ENCODE data around the gene ADCY2.

The ADCY2 gene

DNA sequence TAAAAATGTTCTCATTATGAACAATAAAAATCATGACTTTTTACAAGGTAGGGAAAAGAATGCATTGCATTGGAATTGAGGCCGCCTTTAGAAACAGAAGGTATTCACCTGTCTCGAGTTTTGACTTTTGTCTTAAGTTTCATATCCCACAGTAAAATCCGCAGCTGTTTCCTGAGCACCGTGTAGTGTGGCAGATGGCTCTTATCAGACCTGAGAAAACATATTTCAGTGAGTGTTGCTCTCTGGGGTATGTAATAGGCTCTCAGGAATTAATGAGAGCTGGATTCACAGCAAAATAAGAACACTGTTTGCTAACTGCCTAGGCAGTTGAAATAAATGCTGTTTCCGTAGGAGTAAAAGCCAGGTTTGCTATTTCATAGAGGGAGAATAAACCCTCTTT lies 233.6 kb downstream of the ADCY2 start:
- no peaks in the 10 kb centered on the region for H3K9me3 ChIP-seq (ENCODE audit: control insufficient read depth, low read length)
- H3K4me3 ChIP-seq (ENCODE audit: insufficient read depth, low read depth, low read length, poor library complexity, severe bottlenecking) = no peak overlapping the region
- no peak for DNase-seq
- no peaks in the 10 kb centered on the region for H3K4me1 ChIP-seq (ENCODE audit: control insufficient read depth, insufficient read depth, low read length, poor library complexity, severe bottlenecking)
- H3K27ac ChIP-seq (ENCODE audit: insufficient read depth, low read length, poor library complexity, severe bottlenecking) = no peak overlapping the region
- H3K36me3 ChIP-seq (ENCODE audit: control insufficient read depth, insufficient read depth, low read length) = no peaks in the 10 kb centered on the region
- H3K27me3 ChIP-seq (replicated peaks; ENCODE audit: control insufficient read depth, insufficient read depth, low read length, poor library complexity, severe bottlenecking) = no peaks in the 10 kb centered on the region

DNA sequence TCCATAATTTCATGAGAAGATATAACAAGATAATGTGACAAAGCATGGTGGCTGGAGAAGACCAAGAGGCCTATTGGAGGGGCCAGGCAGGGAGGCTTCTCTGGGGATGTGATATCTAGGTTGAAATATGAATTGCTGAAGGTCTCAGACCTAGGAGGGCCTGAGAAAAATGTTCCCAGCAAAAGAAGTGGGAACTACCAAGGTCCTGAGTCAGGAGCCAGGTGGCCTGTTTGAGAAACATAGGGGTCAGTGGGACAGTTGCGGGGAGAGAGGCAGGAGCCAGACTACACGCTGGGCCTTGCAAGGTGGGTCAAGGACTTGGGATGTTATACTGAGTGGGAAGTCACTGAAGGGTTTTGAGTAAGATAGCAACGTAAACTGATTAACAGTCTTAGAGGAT lies 238.9 kb downstream of the ADCY2 start:
- H3K4me1 ChIP-seq (ENCODE audit: control insufficient read depth, insufficient read depth, low read length, poor library complexity, severe bottlenecking) = no peaks in the 10 kb centered on the region
- H3K36me3 ChIP-seq (ENCODE audit: control insufficient read depth, insufficient read depth, low read length) = no peaks in the 10 kb centered on the region
- DNase-seq = no peak
- no peak overlapping the region for H3K4me3 ChIP-seq (ENCODE audit: insufficient read depth, low read depth, low read length, poor library complexity, severe bottlenecking)
- no peaks in the 10 kb centered on the region for H3K27me3 ChIP-seq (replicated peaks; ENCODE audit: control insufficient read depth, insufficient read depth, low read length, poor library complexity, severe bottlenecking)
- H3K9me3 ChIP-seq (ENCODE audit: control insufficient read depth, low read length) = no peaks in the 10 kb centered on the region
- H3K27ac ChIP-seq (ENCODE audit: insufficient read depth, low read length, poor library complexity, severe bottlenecking) = no peak overlapping the region

DNA sequence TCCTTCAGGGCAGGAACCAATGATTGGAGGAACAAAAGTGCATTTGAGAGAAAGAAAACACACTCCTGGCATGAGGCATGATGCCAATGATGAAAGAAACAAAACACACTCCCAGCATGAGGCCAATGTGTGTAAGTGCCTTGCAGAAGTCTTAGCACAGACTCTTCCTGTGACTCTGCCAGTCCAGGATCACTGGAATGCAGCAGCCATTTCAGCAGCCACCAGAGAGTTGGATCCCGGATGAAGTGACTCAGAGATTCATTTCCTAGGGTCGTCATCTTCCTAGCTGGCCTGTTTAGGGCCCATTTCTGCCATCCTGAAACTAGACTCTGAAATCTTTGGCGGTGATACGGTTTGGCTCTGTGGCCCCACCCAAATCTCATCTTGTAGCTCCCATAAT lies 242.5 kb downstream of the ADCY2 start:
- H3K9me3 ChIP-seq (ENCODE audit: control insufficient read depth, low read length) = no peaks in the 10 kb centered on the region
- H3K4me3 ChIP-seq (ENCODE audit: insufficient read depth, low read depth, low read length, poor library complexity, severe bottlenecking) = no peak overlapping the region
- H3K27me3 ChIP-seq (replicated peaks; ENCODE audit: control insufficient read depth, insufficient read depth, low read length, poor library complexity, severe bottlenecking) = no peaks in the 10 kb centered on the region
- H3K36me3 ChIP-seq (ENCODE audit: control insufficient read depth, insufficient read depth, low read length) = no peaks in the 10 kb centered on the region
- H3K27ac ChIP-seq (ENCODE audit: insufficient read depth, low read length, poor library complexity, severe bottlenecking) = no peak overlapping the region
- H3K4me1 ChIP-seq (ENCODE audit: control insufficient read depth, insufficient read depth, low read length, poor library complexity, severe bottlenecking) = no peaks in the 10 kb centered on the region
- no peak for DNase-seq

DNA sequence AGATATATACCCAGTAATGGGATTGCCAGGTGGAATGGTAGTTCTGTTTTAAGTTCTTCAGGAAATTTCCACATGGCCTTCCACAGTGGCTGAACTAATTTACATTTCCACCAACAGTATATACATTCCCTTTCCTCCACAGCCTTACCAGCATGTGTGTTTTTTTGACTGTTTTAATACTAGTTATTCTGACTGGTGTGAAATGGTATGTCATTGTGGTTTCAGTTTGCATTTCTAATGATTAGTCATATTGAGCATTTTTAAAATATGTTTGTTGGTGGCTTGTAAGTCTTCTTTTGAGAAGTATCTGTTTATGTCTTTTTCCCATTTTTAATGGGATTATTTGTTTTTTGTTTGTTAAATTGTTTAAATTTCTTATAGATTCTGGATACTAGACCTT lies 246.1 kb downstream of the ADCY2 start:
- no peak overlapping the region for H3K4me3 ChIP-seq (ENCODE audit: insufficient read depth, low read depth, low read length, poor library complexity, severe bottlenecking)
- H3K27me3 ChIP-seq (replicated peaks; ENCODE audit: control insufficient read depth, insufficient read depth, low read length, poor library complexity, severe bottlenecking) = no peaks in the 10 kb centered on the region
- DNase-seq = no peak
- no peaks in the 10 kb centered on the region for H3K9me3 ChIP-seq (ENCODE audit: control insufficient read depth, low read length)
- no peaks in the 10 kb centered on the region for H3K4me1 ChIP-seq (ENCODE audit: control insufficient read depth, insufficient read depth, low read length, poor library complexity, severe bottlenecking)
- no peaks in the 10 kb centered on the region for H3K36me3 ChIP-seq (ENCODE audit: control insufficient read depth, insufficient read depth, low read length)
- H3K27ac ChIP-seq (ENCODE audit: insufficient read depth, low read length, poor library complexity, severe bottlenecking) = no peak overlapping the region

DNA sequence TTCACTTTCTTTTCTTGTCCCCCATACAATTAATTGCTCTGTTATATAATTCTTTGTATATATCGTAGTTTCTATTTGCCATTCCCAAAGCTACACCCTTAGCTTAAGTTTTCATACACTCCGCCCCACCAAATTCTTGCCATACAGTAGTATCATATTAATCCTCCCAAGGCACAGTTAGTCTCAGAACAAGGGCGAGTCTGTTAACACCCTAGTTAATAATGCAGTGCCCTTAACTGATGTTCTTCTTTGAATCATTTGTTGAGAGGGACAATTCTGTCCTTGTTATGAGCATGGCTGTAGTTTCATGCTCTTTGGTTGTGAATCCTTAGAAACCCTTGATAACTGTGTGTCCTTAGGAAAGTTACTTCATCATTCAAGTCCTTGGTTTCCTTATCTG lies 248.8 kb downstream of the ADCY2 start:
- no peak overlapping the region for H3K4me3 ChIP-seq (ENCODE audit: insufficient read depth, low read depth, low read length, poor library complexity, severe bottlenecking)
- H3K4me1 ChIP-seq (ENCODE audit: control insufficient read depth, insufficient read depth, low read length, poor library complexity, severe bottlenecking) = no peaks in the 10 kb centered on the region
- no peaks in the 10 kb centered on the region for H3K9me3 ChIP-seq (ENCODE audit: control insufficient read depth, low read length)
- H3K27me3 ChIP-seq (replicated peaks; ENCODE audit: control insufficient read depth, insufficient read depth, low read length, poor library complexity, severe bottlenecking) = no peaks in the 10 kb centered on the region
- no peak overlapping the region for H3K27ac ChIP-seq (ENCODE audit: insufficient read depth, low read length, poor library complexity, severe bottlenecking)
- DNase-seq = no peak
- no peaks in the 10 kb centered on the region for H3K36me3 ChIP-seq (ENCODE audit: control insufficient read depth, insufficient read depth, low read length)

DNA sequence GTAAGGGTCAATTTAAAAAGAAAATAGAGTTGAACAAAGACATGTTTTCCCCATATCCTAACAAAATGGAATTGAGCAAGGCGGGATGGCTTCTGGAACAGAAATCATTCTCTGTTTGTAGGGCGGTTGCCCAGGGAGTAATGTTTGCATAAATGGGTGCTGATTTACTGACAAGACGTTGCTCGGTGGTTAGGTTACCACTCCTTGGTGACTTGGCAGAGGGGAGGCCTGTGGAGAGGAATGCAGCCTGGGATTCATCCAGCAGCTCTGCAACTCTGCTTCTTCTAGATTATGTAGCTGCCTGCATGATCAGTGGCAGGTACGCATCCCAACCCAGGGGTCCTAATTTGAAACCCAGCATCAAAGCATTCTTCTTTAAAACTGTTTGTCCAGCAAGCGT lies 254.8 kb downstream of the ADCY2 start:
- Histone ChIP-seq H3K27me3 (replicated peaks; ENCODE audit: control insufficient read depth, insufficient read depth, low read length, poor library complexity, severe bottlenecking) (no peaks in the 10 kb centered on the region), H3K4me3 (ENCODE audit: insufficient read depth, low read depth, low read length, poor library complexity, severe bottlenecking) (no peak overlapping the region), H3K36me3 (ENCODE audit: control insufficient read depth, insufficient read depth, low read length) (no peaks in the 10 kb centered on the region), H3K27ac (ENCODE audit: insufficient read depth, low read length, poor library complexity, severe bottlenecking) (no peak overlapping the region), H3K9me3 (ENCODE audit: control insufficient read depth, low read length) (no peaks in the 10 kb centered on the region), H3K4me1 (ENCODE audit: control insufficient read depth, insufficient read depth, low read length, poor library complexity, severe bottlenecking) (no peaks in the 10 kb centered on the region)
- DNase-seq = no peak

DNA sequence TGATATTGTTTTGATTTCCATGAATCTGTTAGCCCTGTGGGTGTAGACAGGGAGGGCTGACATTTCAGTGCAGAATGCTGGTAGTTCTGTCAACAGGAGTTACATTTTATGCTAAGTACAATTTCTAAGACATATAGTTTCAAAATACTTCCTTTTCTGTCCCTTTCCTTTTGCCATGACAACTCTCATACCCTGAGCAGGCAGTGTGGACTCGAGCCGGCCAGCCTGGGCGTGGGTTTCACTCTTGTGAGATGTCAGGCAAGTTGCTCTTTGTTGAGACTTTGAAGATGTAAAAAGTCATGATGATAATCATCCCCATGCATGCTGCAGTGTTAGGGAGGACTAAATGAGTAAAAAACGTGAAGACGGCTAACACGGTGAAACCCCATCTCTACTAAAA lies 257.1 kb downstream of the ADCY2 start:
- no peaks in the 10 kb centered on the region for H3K27me3 ChIP-seq (replicated peaks; ENCODE audit: control insufficient read depth, insufficient read depth, low read length, poor library complexity, severe bottlenecking)
- DNase-seq = no peak
- H3K27ac ChIP-seq (ENCODE audit: insufficient read depth, low read length, poor library complexity, severe bottlenecking) = no peak overlapping the region
- no peaks in the 10 kb centered on the region for H3K9me3 ChIP-seq (ENCODE audit: control insufficient read depth, low read length)
- no peaks in the 10 kb centered on the region for H3K4me1 ChIP-seq (ENCODE audit: control insufficient read depth, insufficient read depth, low read length, poor library complexity, severe bottlenecking)
- H3K4me3 ChIP-seq (ENCODE audit: insufficient read depth, low read depth, low read length, poor library complexity, severe bottlenecking) = no peak overlapping the region
- no peaks in the 10 kb centered on the region for H3K36me3 ChIP-seq (ENCODE audit: control insufficient read depth, insufficient read depth, low read length)

DNA sequence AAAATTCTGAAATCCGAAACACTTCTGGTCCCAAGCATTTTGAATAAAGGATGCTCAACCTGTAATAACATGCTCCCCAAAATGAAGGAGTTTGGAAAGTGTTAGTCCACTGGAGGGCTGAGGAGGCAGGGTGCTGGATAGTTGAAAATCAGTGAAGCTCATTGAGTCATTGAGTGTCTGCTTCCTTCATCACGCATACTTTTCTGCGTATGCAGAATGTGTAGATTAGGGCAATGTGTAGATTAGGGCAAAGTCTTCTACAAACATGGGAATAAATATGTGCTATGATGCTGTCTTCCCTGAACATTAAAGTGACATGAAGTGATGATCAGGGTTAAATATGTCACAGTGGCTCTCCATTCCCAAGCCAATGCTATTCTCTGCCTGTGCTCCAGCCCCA lies 261.2 kb downstream of the ADCY2 start:
- Histone ChIP-seq H3K4me1 (ENCODE audit: control insufficient read depth, insufficient read depth, low read length, poor library complexity, severe bottlenecking) (no peaks in the 10 kb centered on the region), H3K27ac (ENCODE audit: insufficient read depth, low read length, poor library complexity, severe bottlenecking) (no peak overlapping the region), H3K9me3 (ENCODE audit: control insufficient read depth, low read length) (no peaks in the 10 kb centered on the region), H3K4me3 (ENCODE audit: insufficient read depth, low read depth, low read length, poor library complexity, severe bottlenecking) (no peak overlapping the region), H3K36me3 (ENCODE audit: control insufficient read depth, insufficient read depth, low read length) (no peaks in the 10 kb centered on the region), H3K27me3 (replicated peaks; ENCODE audit: control insufficient read depth, insufficient read depth, low read length, poor library complexity, severe bottlenecking) (no peaks in the 10 kb centered on the region)
- DNase-seq = no peak

DNA sequence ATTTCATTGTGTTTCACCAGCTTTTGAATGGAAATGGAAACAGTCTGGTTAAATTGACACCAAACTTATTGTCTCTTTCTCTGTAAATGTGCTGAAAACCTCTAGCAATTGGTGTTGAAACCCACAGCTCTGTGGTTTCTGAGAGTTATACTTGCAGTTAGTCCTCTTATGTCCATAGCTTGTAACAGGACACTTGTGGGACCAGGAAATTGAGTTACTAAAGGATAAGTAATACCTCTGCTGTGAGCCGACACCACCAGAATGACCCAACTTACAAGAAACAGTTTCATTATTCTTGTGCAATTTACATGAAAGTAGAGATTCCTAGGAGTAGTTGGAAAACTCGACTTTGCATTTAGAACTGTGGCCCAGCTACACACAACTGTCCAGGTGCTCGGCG lies 263.5 kb downstream of the ADCY2 start:
- DNase-seq = no peak
- Histone ChIP-seq H3K36me3 (ENCODE audit: control insufficient read depth, insufficient read depth, low read length) (no peaks in the 10 kb centered on the region), H3K27me3 (replicated peaks; ENCODE audit: control insufficient read depth, insufficient read depth, low read length, poor library complexity, severe bottlenecking) (no peaks in the 10 kb centered on the region), H3K4me1 (ENCODE audit: control insufficient read depth, insufficient read depth, low read length, poor library complexity, severe bottlenecking) (no peaks in the 10 kb centered on the region), H3K27ac (ENCODE audit: insufficient read depth, low read length, poor library complexity, severe bottlenecking) (no peak overlapping the region), H3K9me3 (ENCODE audit: control insufficient read depth, low read length) (no peaks in the 10 kb centered on the region), H3K4me3 (ENCODE audit: insufficient read depth, low read depth, low read length, poor library complexity, severe bottlenecking) (no peak overlapping the region)

DNA sequence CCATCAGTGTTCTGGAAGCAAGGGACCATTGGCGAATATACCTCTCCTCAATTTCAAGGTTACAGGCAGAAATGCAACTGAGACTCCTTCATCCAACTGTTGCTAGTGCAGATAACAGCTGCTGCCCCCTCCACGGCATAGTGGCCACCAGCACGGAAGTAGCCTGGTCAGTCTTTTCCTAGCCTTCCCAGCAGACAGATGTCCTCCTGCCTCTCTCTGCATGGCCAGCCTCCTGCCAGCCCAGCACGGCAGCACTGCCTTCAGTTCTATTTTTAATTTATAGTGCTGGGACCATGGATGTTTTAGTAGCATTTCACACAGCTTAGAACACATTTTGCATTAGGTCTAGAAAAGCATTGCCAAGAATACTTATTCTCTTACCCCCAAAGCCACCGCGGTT lies 266.4 kb downstream of the ADCY2 start:
- no peaks in the 10 kb centered on the region for H3K36me3 ChIP-seq (ENCODE audit: control insufficient read depth, insufficient read depth, low read length)
- no peak for DNase-seq
- H3K4me1 ChIP-seq (ENCODE audit: control insufficient read depth, insufficient read depth, low read length, poor library complexity, severe bottlenecking) = no peaks in the 10 kb centered on the region
- H3K27ac ChIP-seq (ENCODE audit: insufficient read depth, low read length, poor library complexity, severe bottlenecking) = no peak overlapping the region
- H3K27me3 ChIP-seq (replicated peaks; ENCODE audit: control insufficient read depth, insufficient read depth, low read length, poor library complexity, severe bottlenecking) = no peaks in the 10 kb centered on the region
- no peak overlapping the region for H3K4me3 ChIP-seq (ENCODE audit: insufficient read depth, low read depth, low read length, poor library complexity, severe bottlenecking)
- no peaks in the 10 kb centered on the region for H3K9me3 ChIP-seq (ENCODE audit: control insufficient read depth, low read length)

DNA sequence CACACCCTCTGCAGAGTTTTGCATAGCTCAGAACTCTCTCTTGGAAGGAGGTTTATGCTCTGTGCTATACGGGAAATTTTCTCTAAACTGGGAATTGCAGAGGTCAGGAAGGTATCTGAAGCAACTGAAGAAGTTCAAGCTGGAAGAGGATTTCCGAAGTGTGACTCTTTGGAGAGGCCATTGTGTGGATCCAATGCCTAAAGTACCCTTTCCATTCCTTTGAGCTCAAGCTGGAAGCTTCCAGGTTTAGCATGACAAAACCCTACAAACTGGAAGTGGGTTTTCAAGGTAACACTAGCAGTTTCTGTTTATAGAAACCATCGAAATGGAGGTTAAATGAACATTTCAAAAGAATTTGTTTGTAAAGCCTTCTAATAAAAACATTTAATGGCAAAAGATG lies 267.9 kb downstream of the ADCY2 start:
- Histone ChIP-seq H3K36me3 (ENCODE audit: control insufficient read depth, insufficient read depth, low read length) (no peaks in the 10 kb centered on the region), H3K27ac (ENCODE audit: insufficient read depth, low read length, poor library complexity, severe bottlenecking) (no peak overlapping the region), H3K27me3 (replicated peaks; ENCODE audit: control insufficient read depth, insufficient read depth, low read length, poor library complexity, severe bottlenecking) (no peaks in the 10 kb centered on the region), H3K4me3 (ENCODE audit: insufficient read depth, low read depth, low read length, poor library complexity, severe bottlenecking) (no peak overlapping the region), H3K9me3 (ENCODE audit: control insufficient read depth, low read length) (no peaks in the 10 kb centered on the region), H3K4me1 (ENCODE audit: control insufficient read depth, insufficient read depth, low read length, poor library complexity, severe bottlenecking) (no peaks in the 10 kb centered on the region)
- DNase-seq = no peak

All from effector memory CD4-positive, alpha-beta T cell (primary cell).